ENCODE results near the gene KRTAP10-10.
"Not testable (repeated sequence)": the region's sequence is repeated elsewhere in the genome, so short reads cannot be mapped to it uniquely, and the experiment has no call there.

KRTAP10-10 gene

DNA sequence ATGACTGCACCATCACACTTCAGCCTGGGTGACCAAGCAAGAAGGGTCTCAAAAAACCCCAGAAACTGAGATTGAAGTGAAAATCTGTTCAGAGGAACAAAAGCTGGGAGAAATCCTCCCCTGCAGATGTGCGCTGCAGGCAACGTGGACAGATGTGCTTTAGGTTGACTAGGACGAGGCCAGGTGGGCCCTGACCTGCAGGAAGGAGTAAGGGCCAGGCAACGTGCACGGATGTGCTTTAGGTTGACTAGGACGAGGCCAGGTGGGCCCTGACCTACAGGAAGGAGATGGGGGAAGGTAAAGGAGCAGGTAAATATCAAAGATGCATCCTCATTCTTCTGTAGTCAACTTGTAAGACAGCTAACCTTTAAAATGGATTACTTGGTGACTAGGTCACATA, 47.3 kb downstream of the KRTAP10-10 start:
- ATAC-seq = no peak
- DNase-seq = no peak

DNA sequence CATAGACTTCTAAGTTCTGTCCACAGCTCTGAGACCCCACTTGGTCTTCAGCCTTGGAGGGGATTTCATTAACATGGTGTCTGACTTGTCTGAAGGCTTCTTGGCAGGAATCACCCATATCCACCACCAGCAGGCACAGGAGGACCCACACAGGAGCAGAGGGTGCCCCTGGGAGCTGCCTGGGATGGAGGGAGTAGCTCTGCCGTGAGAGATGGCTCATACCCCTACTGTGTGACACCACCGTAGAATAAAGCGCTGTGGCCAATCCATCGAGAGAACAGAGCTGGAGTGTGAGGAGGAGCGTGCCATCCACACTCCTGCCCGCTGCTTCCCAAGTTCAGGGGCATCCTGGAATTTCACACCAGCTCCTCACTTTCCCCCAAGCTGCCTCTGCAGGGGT, 47.9 kb downstream of the KRTAP10-10 start:
- DNase-seq, ATAC-seq: not testable (repeated sequence)

DNA sequence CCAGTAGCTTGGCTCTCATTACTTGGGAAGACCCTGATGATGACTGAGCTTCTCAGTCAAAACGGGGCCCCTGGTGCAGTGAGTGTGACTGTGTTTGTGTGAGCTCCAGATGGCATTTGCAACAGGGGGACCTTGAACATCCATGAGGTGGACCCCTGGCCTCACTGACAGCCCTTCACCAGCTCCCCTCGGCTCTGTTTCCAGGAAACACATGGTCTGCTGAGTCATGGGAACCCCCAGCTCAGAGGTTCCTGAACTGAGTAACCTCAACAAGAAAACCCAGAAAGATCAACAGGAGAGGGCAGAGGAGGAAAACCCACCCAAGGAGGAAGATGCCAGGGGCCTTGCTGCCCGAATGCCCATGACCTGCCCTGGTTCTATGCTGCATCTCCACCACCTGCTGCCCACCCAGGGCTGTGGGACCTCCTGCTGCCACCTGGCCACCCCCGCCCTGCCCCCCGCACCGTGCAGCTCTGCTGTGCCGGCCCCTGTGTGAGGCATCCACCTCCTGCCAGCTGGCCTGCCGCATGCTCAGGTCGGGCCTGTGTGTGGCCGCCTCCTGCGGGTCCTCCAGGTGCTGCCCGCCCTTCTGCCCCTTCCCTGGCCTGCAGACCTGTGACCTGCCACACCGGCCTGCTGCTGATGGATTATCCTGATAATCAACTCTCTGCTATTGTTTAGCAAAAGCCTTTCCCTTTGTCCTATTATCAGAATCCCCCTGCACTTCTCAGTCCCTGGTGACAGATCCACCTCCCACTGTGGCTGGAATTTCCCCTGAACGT, 49.0 kb downstream of the KRTAP10-10 start:
- ATAC-seq (peak; percentile 58), DNase-seq (no peak)

DNA sequence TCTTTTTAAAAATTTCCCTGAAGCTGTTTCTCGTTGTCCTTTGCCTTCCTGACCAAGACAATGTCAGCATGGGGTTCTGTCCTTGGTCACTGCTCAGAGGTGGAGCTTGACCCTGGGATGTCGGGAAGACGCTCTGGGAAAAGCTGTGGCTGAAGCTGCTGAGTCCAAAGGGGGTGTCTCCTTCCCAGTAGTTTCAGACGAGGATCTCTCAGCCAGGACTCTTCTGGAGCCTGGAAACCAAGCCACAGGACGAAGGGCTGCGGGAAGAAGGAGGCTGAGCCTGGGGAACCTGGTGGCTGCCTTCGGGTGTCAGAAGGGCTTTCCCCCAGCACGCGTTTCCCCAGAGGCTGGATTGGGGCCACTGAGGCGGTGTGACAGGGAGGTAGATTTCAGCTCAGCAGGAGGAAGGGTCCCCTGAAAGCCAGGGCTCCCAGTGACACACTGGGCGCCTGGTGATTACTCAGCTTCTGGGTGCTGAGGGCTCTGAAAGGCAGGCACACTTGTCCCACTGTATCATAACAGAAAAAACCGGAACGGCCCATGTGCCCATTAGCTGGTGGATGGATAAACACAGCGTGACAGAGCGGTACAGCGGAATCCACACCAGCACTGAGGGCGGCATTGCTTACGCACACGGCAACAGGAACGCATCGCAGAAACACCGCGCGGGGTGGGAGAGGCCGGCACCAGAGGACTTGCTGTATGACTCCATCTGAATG, 49.8 kb downstream of the KRTAP10-10 start:
- ATAC-seq = no peak
- DNase-seq = no peak

DNA sequence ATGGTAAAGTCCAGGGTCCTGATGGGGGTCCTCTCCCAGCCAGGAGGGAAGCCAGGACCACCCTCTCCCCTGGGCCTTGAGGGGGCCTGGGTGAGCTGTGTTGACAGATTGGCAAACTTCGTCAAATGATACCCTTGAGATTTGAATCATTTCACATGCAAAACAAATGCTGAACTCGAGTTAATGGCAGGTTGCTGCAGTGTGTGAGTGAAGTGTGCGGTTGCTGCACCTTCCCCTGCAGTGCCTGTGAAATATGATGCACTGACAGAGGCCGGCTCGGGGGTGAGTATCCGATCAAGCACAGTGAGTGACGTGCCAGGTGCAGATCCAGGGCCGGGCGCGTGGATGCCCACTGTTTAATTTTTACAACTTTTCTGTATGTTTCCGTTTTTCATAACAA, 50.5 kb downstream of the KRTAP10-10 start:
- ATAC-seq (no peak), DNase-seq (no peak)
